ENCODE measurements around the gene PRRC2A.

Gene PRRC2A

GRCh38 chr6:31627690-31628287, 7.3 kb downstream of the PRRC2A start:
- DNase-seq: no peak
- Histone ChIP-seq H3K9me3 (no peaks in the 10 kb centered on the region), H3K36me3 (peaks cover 98% of the 10 kb centered on the region), H3K4me1 (no peaks in the 10 kb centered on the region), H3K27me3 (no peaks in the 10 kb centered on the region), H3K4me3 (ENCODE audit: low read depth, low read length) (no peak overlapping the region)
- no peak for TF ChIP-seq CTCF (IDR thresholded peaks at IDR 0.05; ENCODE audit: low read depth, low read length)

GRCh38 chr6:31629014-31629413, 8.5 kb downstream of the PRRC2A start:
- no peak for TF ChIP-seq CTCF (IDR thresholded peaks at IDR 0.05; ENCODE audit: low read depth, low read length)
- no peaks in the 10 kb centered on the region for H3K4me1 ChIP-seq
- H3K36me3 ChIP-seq: peaks cover 100% of the 10 kb centered on the region
- no peak for DNase-seq
- no peak overlapping the region for H3K4me3 ChIP-seq (ENCODE audit: low read depth, low read length)
- H3K27me3 ChIP-seq: no peaks in the 10 kb centered on the region
- H3K9me3 ChIP-seq: no peaks in the 10 kb centered on the region

DNA sequence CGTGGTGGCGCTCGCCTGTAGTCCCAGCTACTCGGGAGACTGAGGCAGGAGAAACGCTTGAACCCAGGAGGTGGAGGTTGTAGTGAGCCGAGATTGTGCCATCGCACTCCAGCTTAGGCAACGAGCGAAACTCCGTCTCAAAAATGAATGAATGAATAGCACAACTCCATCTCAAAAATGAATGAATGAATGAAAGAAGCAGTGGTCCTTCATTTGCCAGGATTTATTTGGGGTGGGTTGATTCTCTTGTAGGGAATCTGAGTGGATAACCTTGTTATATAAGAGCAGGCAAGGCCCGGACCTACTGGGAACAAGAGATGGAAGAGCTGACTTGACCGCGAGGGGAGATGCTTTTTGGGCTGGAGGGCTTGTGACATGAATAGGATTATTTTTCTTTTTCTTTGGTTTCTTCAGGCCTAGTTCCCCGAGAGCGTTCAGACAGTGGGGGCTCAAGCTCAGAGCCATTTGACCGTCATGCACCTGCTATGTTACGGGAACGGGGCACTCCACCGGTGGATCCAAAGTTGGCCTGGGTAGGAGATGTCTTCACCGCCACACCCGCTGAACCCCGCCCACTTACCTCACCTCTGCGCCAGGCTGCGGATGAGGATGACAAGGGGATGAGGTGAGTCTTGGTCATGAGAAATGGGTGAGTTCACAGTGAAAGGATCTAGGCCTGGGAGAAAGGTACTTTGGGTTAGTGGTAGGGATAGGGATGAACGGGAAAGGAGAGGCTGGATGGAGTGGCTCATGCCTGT, 9.8 kb downstream of the PRRC2A start:
- no peak for TF ChIP-seq CTCF (IDR thresholded peaks at IDR 0.05; ENCODE audit: low read depth, low read length)
- Histone ChIP-seq H3K4me1 (no peaks in the 10 kb centered on the region), H3K27me3 (no peaks in the 10 kb centered on the region), H3K4me3 (ENCODE audit: low read depth, low read length) (no peak overlapping the region), H3K36me3 (peaks cover 100% of the 10 kb centered on the region), H3K9me3 (no peaks in the 10 kb centered on the region)
- no peak for DNase-seq

GRCh38 chr6:31631209-31631608, 10.7 kb downstream of the PRRC2A start:
- H3K27me3 ChIP-seq: no peaks in the 10 kb centered on the region
- no peaks in the 10 kb centered on the region for H3K4me1 ChIP-seq
- no peak for DNase-seq

GRCh38 chr6:31631681-31632278, 11.3 kb downstream of the PRRC2A start:
- DNase-seq: no peak
- H3K36me3 ChIP-seq: peaks cover 100% of the 10 kb centered on the region

More at GRCh38 chr6:31631209-31631608, 10.7 kb downstream of the PRRC2A start:
- Histone ChIP-seq H3K36me3 (peaks cover 100% of the 10 kb centered on the region), H3K9me3 (no peaks in the 10 kb centered on the region), H3K4me3 (ENCODE audit: low read depth, low read length) (no peak overlapping the region)
- TF ChIP-seq CTCF (IDR thresholded peaks at IDR 0.05; ENCODE audit: low read depth, low read length): no peak

More at GRCh38 chr6:31631681-31632278, 11.3 kb downstream of the PRRC2A start:
- H3K9me3 ChIP-seq: no peaks in the 10 kb centered on the region
- no peak for TF ChIP-seq CTCF (IDR thresholded peaks at IDR 0.05; ENCODE audit: low read depth, low read length)
- no peaks in the 10 kb centered on the region for H3K4me1 ChIP-seq
- H3K4me3 ChIP-seq (ENCODE audit: low read depth, low read length): no peak overlapping the region
- H3K27me3 ChIP-seq: no peaks in the 10 kb centered on the region
